ENCODE measurements around the gene ABO. TPM values are rescaled to one million over a fixed set of nuclear protein-coding genes. Genes with fewer than 3 reads are reported as not detected.
"Not testable (repeated sequence)": the region's sequence is repeated elsewhere in the genome, so short reads cannot be mapped to it uniquely, and the experiment has no call there.

ABO gene
- total RNA-seq, 1 donor from 2014 or later = 16.3 TPM

GRCh38 chr9:133242991-133243390 lies 32.0 kb downstream of the ABO start:
- DNase-seq (ENCODE audit: low spot score) = no peak

DNA sequence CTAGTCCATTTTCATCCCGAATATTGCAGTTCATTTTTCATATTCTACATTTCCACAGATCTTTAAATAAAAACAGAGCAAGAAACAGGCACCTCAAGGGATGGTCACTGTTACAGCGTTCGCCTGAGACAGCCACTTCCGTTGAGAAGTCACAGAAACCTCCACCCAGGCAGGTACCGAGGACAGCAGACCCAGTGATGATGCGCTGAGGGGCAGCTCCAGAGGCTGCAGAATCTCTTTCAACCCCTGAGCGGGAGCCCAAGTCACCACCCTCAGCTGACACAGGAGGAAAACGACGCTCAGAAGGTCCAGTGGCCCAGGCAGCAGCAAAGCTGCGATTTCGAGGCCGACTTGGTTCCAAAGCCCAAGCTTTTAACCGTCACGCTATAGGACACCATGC lies 32.8 kb downstream of the ABO start:
- no peak for DNase-seq (ENCODE audit: low spot score)

GRCh38 chr9:133239533-133240090 lies 35.4 kb downstream of the ABO start:
- DNase-seq (ENCODE audit: low spot score) = no peak

GRCh38 chr9:133238851-133239532 lies 36.0 kb downstream of the ABO start:
- peak; percentile 63 for DNase-seq (ENCODE audit: low spot score)

DNA sequence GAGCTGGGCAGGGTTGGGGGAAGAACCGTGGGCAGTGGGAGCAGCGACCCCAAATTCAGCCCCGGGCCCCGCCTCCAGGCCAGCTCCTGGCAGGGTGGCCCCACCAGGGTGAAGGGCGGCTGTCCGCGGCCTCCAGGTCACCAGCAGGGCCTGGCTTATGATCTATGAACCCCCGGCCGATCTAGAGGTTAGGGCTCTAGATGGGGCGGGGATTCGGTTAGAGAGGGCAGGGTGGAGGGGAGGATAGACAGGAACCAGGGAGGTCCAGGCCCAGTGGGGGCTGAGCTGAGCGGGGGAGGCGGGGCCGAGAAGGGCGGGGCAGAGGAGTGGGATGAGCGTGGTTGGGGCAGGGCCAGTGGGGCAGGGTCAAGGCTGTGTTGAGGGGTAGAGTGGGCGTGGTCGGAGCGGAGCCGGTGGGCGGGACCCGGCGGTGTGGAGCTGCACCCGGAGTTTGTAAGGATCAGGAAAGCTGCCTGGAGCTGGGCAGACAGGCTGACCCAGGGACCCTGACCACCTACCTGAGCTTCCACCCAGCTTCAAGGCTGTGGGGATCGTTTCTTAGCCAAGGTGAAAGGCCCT lies 36.6 kb downstream of the ABO start:
- DNase-seq (ENCODE audit: low spot score) = peak; percentile 53

GRCh38 chr9:133237035-133237731 lies 37.8 kb downstream of the ABO start:
- DNase-seq (ENCODE audit: low spot score) = no peak

DNA sequence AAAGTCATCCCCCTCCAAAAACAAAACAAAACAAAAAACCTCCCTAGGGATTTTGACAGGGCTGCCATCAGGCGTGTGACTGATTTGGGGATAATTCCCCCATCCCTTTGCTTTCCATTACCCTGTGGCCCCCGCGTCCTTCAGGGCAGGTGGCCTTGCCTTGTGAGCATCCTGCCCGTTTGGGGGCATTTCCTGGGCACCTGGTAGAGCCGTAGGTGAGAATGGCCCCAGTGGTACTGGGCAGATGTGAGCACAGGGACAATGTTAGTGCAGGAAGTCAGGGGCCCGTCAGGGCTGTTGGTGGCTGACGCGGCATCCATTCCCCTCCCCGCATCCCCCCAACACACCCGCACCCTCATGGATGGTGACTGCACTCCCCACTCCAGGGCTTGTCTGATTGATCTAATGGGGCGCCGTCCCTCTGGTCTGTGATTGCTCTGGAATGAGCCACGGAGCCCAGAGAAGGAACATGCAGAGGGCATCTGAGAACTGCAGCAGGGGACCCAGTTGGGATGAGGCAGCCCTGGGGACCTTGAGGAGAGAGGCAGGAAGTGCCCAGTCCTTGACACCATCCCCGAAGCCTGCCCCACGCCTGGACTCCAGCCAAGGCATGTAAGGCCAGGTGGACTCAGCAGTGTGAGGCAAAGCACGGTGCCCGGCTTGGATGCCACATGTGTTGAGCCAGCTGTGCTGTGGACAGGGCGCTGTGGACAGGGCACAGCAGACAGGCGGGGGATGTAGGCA lies 38.5 kb downstream of the ABO start:
- not testable (repeated sequence) for DNase-seq (ENCODE audit: low spot score)

GRCh38 chr9:133235549-133236222 lies 39.3 kb downstream of the ABO start:
- no peak for DNase-seq (ENCODE audit: low spot score)

- no peak for DNase-seq (ENCODE audit: low spot score)
Observed at GRCh38 chr9:133234577-133235322, 40.3 kb downstream of the ABO start.

GRCh38 chr9:133233681-133234432 lies 41.1 kb downstream of the ABO start:
- no peak for DNase-seq (ENCODE audit: low spot score)

- DNase-seq (ENCODE audit: low spot score) = not testable (repeated sequence)
Observed at GRCh38 chr9:133231934-133232568, 43.0 kb downstream of the ABO start.

DNA sequence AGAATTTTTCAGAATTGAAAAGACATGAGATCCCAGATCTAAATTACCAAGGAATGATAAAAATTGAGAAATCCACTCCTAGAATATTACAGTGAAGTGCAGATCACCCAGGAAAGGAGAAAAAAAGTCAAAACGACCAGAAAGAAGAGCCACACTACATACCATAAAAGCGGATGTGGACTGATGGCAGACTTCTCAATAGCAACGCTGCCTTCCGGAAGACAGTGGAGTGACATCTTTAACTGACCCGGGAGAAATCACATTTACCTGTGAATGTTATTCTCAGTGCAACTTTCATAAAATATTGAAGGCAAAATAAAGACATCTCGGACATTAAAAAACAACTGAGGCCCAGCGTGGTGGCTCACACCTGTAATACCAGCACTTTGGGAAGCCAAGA lies 44.5 kb downstream of the ABO start:
- DNase-seq (ENCODE audit: low spot score) = not testable (repeated sequence)

DNA sequence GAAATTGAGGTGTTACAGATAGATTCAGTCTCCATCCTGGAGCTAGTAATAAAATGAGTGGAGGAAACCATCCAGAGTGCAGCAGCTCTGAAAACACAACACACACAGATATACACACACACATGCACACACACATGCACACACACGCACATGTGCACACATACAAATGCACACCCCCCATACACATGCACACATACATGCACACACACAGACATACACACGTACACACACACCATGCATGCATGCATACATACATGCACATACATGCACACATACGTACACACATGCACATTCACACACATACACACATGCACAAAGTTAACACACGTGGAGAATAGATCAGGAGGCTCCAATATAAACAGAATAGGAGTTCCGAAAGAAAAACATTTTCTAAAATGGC lies 44.9 kb downstream of the ABO start:
- no peak for DNase-seq (ENCODE audit: low spot score)

GRCh38 chr9:133228474-133229193 lies 46.4 kb downstream of the ABO start:
- DNase-seq (ENCODE audit: low spot score) = not testable (repeated sequence)

GRCh38 chr9:133227996-133228395 lies 47.0 kb downstream of the ABO start:
- not testable (repeated sequence) for DNase-seq (ENCODE audit: low spot score)

GRCh38 chr9:133227242-133227860 lies 47.6 kb downstream of the ABO start:
- DNase-seq (ENCODE audit: low spot score) = no peak

GRCh38 chr9:133226219-133227171 lies 48.5 kb downstream of the ABO start:
- no peak for DNase-seq (ENCODE audit: low spot score)
